Stimulated activated CD8-positive, alpha-beta memory T cell treated with anti-CD3 and anti-CD28 coated beads, Interleukin-15, amount 100 ng/mL, for 48 hours (primary cell): ENCODE measurements around the gene CPVL.

ENCODE experiments used
- DNase-seq, 2 donors: peaks; one replicate each; pipeline ENCODE4 v3.0.0-alpha.2; 2020; ENCODE audit warnings: low read depth in 2 of 2

CPVL gene

DNA sequence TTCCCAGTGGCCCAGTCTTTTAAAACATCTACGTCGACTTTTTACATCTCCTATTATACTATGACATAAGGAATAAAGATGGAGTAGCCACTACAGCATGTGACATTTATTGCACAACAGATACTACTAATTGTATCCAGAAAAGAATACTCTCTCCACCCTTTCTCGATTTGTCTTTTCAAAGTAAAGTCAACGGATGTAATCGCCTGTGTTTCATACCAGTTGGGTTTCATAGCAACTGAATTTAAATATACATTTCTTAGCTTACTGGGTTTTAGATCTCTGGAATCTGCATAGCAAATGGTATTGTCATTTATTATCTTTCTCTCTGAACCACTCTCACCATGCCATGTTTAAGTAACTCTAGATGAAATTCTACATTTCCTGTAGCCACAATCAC lies 101.8 kb downstream of the CPVL start:
- DNase-seq: no peak

GRCh38 chr7:29043576-29043975 lies 102.8 kb downstream of the CPVL start:
- no peak for DNase-seq

DNA sequence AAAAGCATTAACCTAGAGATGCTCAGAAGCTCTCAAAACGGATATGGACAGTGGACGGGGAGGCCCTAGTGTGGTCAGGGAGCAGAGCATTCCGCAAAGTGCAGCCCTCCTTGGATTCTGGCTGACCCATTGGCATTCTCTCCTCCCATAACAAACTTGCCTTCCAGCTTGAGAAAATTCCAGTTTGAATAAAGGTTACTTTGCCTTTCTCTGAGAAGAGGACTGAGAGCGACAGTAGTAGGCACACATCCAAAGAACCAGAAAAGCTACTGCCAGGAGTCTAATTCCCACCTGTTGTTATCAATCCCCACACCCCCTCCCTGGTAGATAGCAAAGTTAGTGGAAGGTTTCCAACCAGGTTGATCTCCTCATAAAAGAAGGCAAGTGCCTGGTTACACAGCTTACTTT lies 103.5 kb downstream of the CPVL start:
- DNase-seq: no peak

DNA sequence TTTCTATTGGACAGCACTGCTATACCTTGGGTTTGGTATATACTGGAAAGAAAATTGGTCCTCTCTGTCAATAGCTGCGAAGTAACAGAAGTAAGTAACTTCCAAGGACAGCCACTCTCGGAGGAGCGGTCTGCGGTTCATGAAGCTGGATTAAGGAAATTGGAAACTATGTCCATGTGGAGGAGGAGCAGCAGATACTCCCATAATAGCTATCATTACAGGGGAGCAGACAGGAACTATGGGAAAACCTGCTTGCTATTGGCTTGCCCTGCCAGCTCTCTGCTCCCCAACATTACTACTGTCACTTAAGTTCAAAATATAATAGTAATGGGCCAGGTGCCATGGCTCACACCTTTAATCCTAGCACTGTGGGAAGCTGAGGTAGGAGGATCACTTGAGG lies 104.3 kb downstream of the CPVL start:
- DNase-seq: no peak

DNA sequence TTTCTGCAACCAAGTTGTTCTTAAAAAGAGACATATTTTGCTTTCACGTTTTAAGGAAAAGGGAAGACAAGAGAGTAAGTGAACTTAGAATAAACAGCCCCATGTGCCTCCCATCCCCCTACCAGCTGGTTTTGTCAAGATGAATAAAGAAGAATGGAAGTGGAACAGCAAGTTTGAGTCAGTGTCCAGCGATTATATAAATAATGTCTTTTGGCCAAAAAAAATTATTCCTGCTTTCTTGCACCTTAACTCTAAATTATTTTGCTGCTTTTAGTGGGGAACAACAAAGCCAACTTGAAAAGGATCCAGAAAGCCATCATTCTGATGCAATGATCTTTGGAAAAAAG lies 105.8 kb downstream of the CPVL start:
- no peak for DNase-seq

DNA sequence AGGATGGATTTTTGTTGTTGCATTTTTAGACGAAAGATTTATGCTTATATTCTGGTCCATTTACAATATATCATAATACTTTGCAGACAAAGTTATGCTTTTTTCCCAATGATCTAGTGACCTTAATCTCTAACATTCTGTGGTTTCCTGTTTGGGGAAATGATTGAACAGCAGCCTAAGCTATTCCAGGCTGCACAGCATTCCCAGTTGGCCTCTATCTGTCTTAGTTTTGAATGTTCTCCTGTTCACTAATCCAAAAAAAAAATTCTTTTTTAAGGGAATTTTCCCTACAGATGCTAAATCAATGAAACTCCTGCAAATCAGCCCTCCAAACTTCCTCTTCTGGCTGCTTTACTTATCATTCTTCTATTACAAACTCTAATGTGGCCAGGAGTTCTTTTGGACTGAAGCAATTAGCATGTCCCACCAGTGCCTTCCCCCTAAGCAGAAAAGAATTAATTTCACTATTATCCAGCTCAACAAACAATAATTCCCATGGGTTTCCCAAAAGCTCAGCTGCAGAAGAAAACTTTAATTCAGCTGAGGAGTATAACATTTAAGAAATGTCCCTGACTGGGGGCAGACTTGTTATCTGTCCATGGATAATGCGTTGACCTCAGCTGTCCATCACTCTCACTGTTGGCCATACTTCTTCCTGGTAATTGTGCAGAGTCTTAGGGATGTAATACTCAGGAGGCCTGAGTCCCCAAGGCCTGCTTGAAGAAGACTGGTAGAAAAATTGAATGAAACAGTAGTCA lies 106.3 kb downstream of the CPVL start:
- DNase-seq: no peak

GRCh38 chr7:29038463-29038862 lies 107.9 kb downstream of the CPVL start:
- no peak for DNase-seq

- DNase-seq: peak; percentile 4 to 33
Measured at GRCh38 chr7:29035044-29035740, 111.1 kb downstream of the CPVL start.

GRCh38 chr7:29033584-29033983 lies 112.8 kb downstream of the CPVL start:
- no peak for DNase-seq

DNA sequence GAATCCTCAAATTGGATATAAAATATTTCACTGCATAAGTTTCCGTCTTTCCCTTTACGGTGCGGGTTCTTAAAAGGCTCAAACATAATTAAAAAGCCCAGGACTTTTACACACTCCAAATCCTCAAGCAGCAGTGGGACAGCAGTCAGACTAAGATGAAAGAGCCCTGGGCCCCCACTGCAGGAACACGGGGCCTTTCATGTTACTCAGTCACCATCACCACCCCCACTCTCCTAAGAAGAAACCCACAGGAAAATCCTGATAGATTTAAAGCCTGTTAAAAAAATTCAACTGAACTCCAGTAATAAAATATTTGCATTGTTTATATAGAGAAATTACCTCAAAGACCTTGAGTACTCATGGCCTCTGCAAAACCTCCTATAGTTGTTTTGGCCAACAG lies 114.2 kb downstream of the CPVL start:
- DNase-seq: no peak

DNA sequence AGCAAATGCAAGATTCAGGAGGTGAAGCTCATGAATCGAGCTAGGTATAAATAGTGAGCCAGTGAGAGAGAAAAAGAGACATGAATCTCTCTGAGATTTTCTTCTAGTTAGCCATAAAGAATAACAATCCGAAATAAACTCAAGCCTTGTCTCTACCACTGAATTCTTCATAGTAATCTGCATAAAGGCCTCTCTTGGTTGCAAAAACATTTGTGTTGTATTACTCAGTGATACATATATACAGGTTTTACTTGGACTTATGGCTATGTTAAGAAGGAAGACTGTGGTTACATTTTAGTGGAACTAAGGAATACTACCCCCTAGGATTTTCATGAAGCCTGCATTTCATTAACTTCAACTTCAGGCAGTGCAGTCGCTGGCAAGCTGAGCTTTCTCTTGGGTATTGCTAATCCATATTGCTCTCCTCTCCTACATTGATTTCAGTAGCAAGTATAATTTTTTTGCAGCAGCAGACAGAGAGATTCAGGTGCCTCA lies 115.5 kb downstream of the CPVL start:
- DNase-seq: no peak

- no peak for DNase-seq
Measured at GRCh38 chr7:29022291-29022988, 123.9 kb downstream of the CPVL start.

GRCh38 chr7:29019896-29020295 lies 126.4 kb downstream of the CPVL start:
- DNase-seq: no peak

- DNase-seq: no peak
Measured at GRCh38 chr7:29019387-29019786, 127.0 kb downstream of the CPVL start.

DNA sequence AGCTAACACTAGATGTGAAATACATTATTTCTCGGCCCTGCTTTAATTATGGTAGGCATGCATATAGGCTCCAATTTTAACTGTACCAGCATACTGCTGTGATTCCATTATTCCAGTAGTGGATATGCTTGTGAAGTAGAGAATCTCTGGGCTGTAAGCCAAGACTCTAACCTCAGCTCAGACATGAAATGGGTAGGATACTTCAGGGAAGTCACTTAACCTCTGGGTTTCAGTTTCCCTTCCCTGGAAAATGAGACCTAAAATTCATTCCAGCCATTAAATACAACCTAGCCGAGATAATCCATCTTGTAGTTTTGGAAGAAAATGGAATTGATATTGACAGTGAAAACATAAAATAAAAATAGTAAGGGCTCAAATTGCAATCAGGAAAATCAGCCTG lies 128.6 kb downstream of the CPVL start:
- DNase-seq: no peak

- DNase-seq: no peak
Measured at GRCh38 chr7:29014725-29015124, 131.6 kb downstream of the CPVL start.

DNA sequence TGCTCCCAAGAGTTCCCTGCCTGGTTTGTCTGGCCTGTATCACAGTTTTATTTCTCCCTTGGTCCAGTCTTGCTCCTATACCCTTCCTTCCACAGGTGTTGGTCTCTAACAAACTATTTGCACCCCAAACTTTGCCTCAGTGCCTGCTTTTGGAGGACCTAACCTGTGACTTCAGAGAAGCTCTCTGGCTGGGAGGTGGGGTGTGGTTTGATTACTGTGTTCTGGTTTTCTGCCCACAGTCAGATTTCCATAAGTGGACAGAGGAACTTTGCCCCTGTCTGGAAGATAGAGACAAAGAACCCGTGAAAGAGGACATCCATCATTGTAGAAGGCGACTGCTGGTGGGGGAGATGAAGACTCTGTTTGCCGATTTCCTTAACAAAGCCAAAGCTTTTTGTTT lies 132.4 kb downstream of the CPVL start:
- DNase-seq: no peak

DNA sequence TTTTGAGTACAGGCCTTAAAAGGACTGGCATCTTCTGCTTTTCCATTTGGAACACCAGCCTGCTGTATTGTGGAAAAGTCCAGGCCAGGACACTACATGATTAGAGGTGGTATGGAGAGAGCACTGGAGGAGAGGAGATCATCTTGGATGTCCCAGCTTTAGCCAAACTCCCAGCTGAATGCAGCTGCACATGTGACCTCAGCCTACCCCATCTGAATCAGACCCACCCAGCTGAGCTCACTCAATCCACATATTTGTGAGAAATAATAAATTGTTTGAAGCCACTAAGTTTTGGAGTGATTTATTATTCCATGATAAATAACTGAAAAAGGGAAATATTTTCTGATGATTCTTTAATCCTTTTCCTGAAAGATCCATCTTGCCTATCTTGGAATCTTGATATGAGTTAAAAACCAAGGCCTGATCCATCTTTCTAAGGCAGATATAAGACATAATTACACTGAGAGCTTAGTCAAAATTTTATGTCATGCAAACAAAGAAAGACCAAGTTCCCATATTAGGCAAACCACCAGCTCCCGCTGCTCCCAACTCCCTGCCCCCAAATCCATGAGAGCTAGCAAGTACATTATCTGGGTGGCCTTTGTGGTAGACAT lies 133.1 kb downstream of the CPVL start:
- DNase-seq: no peak

- DNase-seq: no peak
Measured at GRCh38 chr7:29009947-29010346, 136.4 kb downstream of the CPVL start.

DNA sequence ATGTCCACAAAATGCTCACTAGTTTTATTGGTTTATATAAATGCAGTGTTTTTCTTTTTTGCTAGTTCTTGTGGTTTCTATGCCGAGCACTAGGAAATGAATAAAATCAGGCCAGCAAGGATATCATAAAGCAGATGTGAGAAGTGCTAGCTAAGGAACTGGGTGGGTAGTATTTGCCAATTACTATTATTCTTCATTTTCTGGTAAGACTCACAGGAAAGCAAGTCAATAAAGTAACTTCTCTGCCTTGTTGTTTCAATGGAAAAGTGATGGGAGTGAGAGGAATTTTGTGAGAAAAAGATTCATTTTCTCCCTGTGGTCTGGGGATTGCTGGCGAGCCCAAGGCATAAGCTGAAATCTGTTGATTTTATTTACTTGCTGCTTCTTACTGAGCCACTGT lies 137.7 kb downstream of the CPVL start:
- no peak for DNase-seq

- no peak for DNase-seq
Measured at GRCh38 chr7:29007127-29007526, 139.2 kb downstream of the CPVL start.

- DNase-seq: no peak
Measured at GRCh38 chr7:29005829-29006228, 140.5 kb downstream of the CPVL start.
